WTC11 (cell line): Measurements from ENCODE around the gene HIPK3.

Experiments
- NFE2L1 ChIP-seq: sonication (generic); formaldehyde crosslinking; IDR thresholded peaks from 2 replicates; pipeline ENCODE4 v1.8.1; 2023; ENCODE audit warnings: missing genetic modification reagents
- NR2C2 ChIP-seq: sonication (generic); formaldehyde crosslinking; IDR thresholded peaks from 2 replicates; pipeline ENCODE4 v1.8.0; 2022; ENCODE audit warnings: mild to moderate bottlenecking, missing genetic modification reagents
- RELA ChIP-seq: sonication (generic); formaldehyde crosslinking; IDR thresholded peaks from 2 replicates; pipeline ENCODE4 v1.8.1; 2022; ENCODE audit warnings: missing genetic modification reagents, mild to moderate bottlenecking, borderline replicate concordance
- TF ChIP-seq, protein P1 (sequence below): fragments of 200-600 bp; IDR thresholded peaks from 2 replicates; pipeline ENCODE4 v1.8.0; 2022; ENCODE audit warnings: antibody characterized with exemption
- TF ChIP-seq, protein P2 (sequence below): sonication (generic); formaldehyde crosslinking; conservative IDR thresholded peaks from 2 replicates; pipeline ENCODE4 v1.8.1; 2022; ENCODE audit warnings: mild to moderate bottlenecking, missing genetic modification reagents

DNA sequence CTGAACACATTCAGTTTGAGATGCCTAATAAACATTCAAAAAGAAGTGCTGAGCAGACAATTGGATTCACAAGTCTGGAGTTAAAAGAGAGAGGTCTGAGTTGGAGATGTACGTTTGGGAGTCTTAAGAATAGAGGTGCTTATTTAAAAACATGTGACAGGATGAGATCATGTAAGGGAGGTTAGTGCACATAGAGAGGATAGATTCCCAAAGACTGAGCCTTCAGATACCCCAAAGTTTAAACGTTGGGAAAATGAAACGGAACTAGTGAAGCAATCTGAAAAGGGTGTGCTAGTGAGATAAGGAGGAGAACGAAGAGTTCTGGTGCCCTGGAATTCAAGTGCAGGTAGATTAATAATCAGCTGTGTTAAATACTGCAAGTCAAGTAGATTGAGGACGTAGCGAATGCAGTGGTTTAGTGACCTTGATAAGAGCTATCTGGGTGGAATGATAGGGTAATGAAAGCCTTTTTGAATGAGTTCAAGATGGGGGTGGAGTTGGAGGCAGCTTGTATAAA, 63.7 kb downstream of the HIPK3 start:
- TF ChIP-seq NFE2L1 (CRISPR knock-in tag): no peak
- TF ChIP-seq, protein P1, sequence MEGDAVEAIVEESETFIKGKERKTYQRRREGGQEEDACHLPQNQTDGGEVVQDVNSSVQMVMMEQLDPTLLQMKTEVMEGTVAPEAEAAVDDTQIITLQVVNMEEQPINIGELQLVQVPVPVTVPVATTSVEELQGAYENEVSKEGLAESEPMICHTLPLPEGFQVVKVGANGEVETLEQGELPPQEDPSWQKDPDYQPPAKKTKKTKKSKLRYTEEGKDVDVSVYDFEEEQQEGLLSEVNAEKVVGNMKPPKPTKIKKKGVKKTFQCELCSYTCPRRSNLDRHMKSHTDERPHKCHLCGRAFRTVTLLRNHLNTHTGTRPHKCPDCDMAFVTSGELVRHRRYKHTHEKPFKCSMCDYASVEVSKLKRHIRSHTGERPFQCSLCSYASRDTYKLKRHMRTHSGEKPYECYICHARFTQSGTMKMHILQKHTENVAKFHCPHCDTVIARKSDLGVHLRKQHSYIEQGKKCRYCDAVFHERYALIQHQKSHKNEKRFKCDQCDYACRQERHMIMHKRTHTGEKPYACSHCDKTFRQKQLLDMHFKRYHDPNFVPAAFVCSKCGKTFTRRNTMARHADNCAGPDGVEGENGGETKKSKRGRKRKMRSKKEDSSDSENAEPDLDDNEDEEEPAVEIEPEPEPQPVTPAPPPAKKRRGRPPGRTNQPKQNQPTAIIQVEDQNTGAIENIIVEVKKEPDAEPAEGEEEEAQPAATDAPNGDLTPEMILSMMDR: no peak
- TF ChIP-seq RELA (CRISPR knock-in tag): no peak
- TF ChIP-seq, protein P2, sequence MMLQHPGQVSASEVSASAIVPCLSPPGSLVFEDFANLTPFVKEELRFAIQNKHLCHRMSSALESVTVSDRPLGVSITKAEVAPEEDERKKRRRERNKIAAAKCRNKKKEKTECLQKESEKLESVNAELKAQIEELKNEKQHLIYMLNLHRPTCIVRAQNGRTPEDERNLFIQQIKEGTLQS (CRISPR knock-in tag): no peak
- TF ChIP-seq NR2C2 (CRISPR knock-in tag): no peak
